Activated CD4-positive, alpha-beta memory T cell treated with anti-CD3 and anti-CD28 coated beads, Interleukin-2, amount 10 ng/mL, durations not matched to agents 7 days and 5 days (primary cell): ENCODE measurements around the gene FOLR2. TPM values are rescaled to one million over a fixed set of nuclear protein-coding genes. Genes with fewer than 3 reads are reported as not detected.
"Not testable (repeated sequence)": the region's sequence is repeated elsewhere in the genome, so short reads cannot be mapped to it uniquely, and the experiment has no call there.

Experiments
- CTCF ChIA-PET: fragments of 350-600 bp; sonication (Branson Sonifier 250); formaldehyde crosslinking; loops from one replicate; lab custom pipeline; 2021; ENCODE audit warnings: antibody characterized with exemption, inconsistent platforms; lab: Charles Lee
- POLR2A ChIA-PET: fragments of 350-600 bp; sonication (Branson Sonifier 250); formaldehyde crosslinking; loops from one replicate; lab custom pipeline; 2021; ENCODE audit warnings: antibody characterized with exemption; lab: Charles Lee
- DNase-seq: peaks from one replicate; pipeline ENCODE4 v3.0.0-alpha.2; 2020
- H3K27ac Mint-ChIP-seq: one replicate; pipeline ENCODE4 v1.8.0; 2021; ENCODE audit warnings: mild to moderate bottlenecking, mixed read lengths
- H3K27me3 Mint-ChIP-seq: one replicate; pipeline ENCODE4 v1.8.0; 2021; ENCODE audit warnings: mixed read lengths
- H3K36me3 Mint-ChIP-seq: one replicate; pipeline ENCODE4 v1.8.0; 2021; ENCODE audit warnings: low read depth, mixed read lengths
- H3K4me1 Mint-ChIP-seq: one replicate; pipeline ENCODE4 v1.8.0; 2021; ENCODE audit warnings: mixed read lengths
- H3K4me3 Mint-ChIP-seq: one replicate; pipeline ENCODE4 v1.8.0; 2021; ENCODE audit warnings: mild to moderate bottlenecking, mixed read lengths
- H3K9me3 Mint-ChIP-seq: one replicate; pipeline ENCODE4 v1.8.0; 2021; ENCODE audit warnings: mixed read lengths
- total RNA-seq, 2 experiments: library from RNA; stranded (reverse); gene quantifications; one replicate each; pipeline ENCODE4 v1.2.3, GENCODE V29; 2021

Gene FOLR2
- total RNA-seq, 2 experiments from 2014 or later: not detected

DNA sequence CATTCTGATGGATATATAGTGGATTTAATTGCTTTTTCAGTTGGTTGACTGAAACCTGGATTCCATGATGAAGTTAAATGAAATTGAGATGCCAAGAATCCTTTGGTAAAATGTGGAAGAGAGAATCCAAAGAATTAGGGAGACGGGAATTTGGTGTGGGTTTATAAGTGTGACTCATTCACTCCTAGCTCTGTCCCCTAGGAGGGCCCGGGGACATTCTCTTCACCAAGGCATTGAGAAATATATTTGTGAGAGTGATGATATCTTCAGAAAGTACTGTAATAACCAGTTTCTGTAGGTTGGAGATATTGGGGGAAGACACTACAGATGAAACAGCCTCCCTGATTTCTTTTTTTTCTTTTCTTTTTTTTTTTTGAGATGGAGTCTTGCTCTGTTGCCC lies 41.0 kb downstream of the FOLR2 start:
- DNase-seq: no peak
- Mint-ChIP-seq H3K4me3 (no peak overlapping the region), H3K27ac (no peak overlapping the region), H3K27me3 (peaks cover 18% of the 10 kb centered on the region), H3K4me1 (peaks cover 4% of the 10 kb centered on the region), H3K36me3 (no peaks in the 10 kb centered on the region), H3K9me3 (no peaks in the 10 kb centered on the region)
- ChIA-PET CTCF (no interaction called here), POLR2A (interaction anchor here (0.7 kb wide), 1 partner anchor 11 kb away, joined by 3 read pairs; no protein-coding TSS in a partner anchor)

DNA sequence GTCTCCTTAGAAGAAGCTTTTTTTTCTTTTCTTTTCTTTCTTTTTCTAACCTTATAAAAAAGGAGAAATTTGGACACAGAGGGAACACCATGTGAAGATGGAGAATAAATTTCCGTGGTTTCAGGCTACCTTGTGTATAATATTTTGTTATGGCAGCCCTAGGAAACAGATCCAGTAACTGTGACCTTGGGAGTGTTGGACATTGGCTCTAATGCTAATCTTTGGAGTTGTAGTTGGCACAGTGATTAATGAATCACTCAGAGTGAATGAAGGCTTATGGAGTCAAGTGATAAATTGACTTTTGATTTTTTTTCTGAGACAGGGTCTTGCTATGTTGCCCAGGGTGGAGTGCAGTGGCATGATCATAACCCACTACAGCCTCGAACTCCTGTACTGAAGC lies 42.9 kb downstream of the FOLR2 start:
- H3K4me1 Mint-ChIP-seq: peaks cover 15% of the 10 kb centered on the region
- H3K9me3 Mint-ChIP-seq: peaks cover 2% of the 10 kb centered on the region
- no peak overlapping the region for H3K27ac Mint-ChIP-seq
- H3K27me3 Mint-ChIP-seq: peaks cover 19% of the 10 kb centered on the region
- no peak for DNase-seq
- no peak overlapping the region for H3K4me3 Mint-ChIP-seq
- POLR2A ChIA-PET: no interaction called here
- H3K36me3 Mint-ChIP-seq: no peaks in the 10 kb centered on the region
- CTCF ChIA-PET: interaction anchor here (0.6 kb wide), 1 partner anchor 124 kb away, joined by 3 read pairs; no protein-coding TSS in a partner anchor

DNA sequence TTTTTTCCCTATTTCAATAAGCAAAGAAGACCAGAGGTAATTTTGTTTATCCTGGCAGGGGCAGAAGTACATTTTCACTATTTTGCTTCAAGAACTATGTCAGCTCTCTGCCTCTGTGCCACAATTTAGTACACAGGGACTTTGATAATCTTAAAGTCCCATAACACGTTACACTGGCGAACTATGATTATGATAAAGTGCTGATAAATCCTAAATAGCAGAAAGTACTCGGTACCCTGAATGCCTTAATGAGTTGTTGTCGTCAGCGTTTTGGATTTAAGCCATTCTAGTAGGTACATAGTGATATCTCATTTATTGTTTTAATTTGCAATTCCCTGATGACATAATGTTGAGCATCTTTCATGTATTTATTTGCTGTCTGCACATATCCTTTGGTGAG lies 44.0 kb downstream of the FOLR2 start:
- peaks cover 16% of the 10 kb centered on the region for H3K27me3 Mint-ChIP-seq
- ChIA-PET POLR2A (no interaction called here), CTCF (no interaction called here)
- H3K9me3 Mint-ChIP-seq: peaks cover 2% of the 10 kb centered on the region
- H3K27ac Mint-ChIP-seq: no peak overlapping the region
- no peak overlapping the region for H3K4me3 Mint-ChIP-seq
- H3K36me3 Mint-ChIP-seq: no peaks in the 10 kb centered on the region
- no peak for DNase-seq
- H3K4me1 Mint-ChIP-seq: peaks cover 15% of the 10 kb centered on the region

DNA sequence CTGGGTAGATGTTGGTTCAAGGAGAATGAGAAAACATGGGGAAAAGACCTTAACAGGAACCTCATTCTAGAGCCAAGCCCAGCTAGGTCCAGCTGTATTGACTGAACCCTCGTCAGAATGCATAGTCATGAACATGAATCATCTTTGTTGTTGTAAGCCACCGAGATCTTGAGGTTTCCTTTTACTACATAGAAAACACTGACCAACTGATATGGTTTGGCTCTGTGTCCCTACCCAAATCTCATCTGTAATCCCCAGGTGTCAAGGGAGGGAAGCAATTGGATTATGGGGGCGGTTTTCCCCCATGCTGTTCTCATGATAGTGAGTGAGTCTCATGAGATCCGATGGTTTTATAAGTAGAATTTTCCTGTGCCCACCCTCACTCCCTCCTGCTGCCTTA lies 46.8 kb downstream of the FOLR2 start:
- no peak overlapping the region for H3K27ac Mint-ChIP-seq
- H3K4me1 Mint-ChIP-seq: peaks cover 20% of the 10 kb centered on the region
- peaks cover 2% of the 10 kb centered on the region for H3K9me3 Mint-ChIP-seq
- CTCF ChIA-PET: no interaction called here
- POLR2A ChIA-PET: no interaction called here
- DNase-seq: no peak
- H3K4me3 Mint-ChIP-seq: no peak overlapping the region
- H3K27me3 Mint-ChIP-seq: peaks cover 22% of the 10 kb centered on the region
- H3K36me3 Mint-ChIP-seq: no peaks in the 10 kb centered on the region

DNA sequence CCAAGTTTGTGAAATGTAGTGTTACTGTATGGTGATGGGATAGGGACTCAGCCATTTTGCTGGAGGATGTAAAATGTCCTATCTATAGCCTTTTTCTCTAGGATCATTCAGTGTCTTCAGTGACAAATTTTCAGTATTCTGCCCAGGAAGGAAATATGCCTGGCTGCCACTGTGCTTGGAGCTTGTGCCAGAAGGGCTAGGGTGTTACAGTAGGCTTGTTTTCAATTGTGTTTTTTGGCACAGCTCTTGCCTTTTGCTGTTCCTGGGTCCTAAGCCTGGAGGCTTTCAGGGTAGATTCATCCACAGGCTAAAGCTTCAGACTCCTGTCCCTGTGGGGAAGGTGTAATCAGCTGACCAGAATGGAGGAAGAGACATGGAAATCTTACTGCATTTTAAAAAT lies 49.4 kb downstream of the FOLR2 start:
- Mint-ChIP-seq H3K9me3 (peaks cover 2% of the 10 kb centered on the region), H3K36me3 (no peaks in the 10 kb centered on the region), H3K27me3 (peaks cover 22% of the 10 kb centered on the region), H3K27ac (no peak overlapping the region), H3K4me1 (peaks cover 34% of the 10 kb centered on the region), H3K4me3 (no peak overlapping the region)
- DNase-seq: no peak
- ChIA-PET POLR2A (no interaction called here), CTCF (interaction anchor here (1.0 kb wide), 1 partner anchor 27 kb away, joined by 4 read pairs; no protein-coding TSS in a partner anchor)

DNA sequence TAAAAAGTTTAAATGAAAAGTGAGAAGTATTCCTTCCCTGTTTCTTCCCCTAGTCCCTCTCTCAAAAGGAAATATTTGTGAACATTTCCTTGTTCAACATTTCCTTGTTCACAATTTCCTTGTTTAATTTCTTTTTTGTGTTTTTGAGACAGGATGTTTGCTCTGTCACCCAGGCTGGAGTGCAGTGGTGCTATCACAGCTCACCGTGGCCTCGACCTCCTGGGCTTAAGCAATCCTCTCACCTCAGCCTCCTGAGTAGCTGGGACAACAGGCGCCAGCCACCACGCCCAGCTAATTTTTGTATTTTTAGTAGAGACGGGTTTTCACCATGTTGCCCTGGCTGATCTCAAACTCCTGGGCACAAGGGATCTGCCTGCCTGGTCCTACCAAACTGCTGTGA lies 50.4 kb downstream of the FOLR2 start:
- not testable (repeated sequence) for H3K9me3 Mint-ChIP-seq, DNase-seq, H3K27ac Mint-ChIP-seq, H3K4me3 Mint-ChIP-seq, H3K36me3 Mint-ChIP-seq
- POLR2A ChIA-PET: interaction anchor here (0.7 kb wide), 1 partner anchor 26 kb away, joined by 3 read pairs; no protein-coding TSS in a partner anchor
- H3K27me3 Mint-ChIP-seq: peaks cover 23% of the 10 kb centered on the region
- H3K4me1 Mint-ChIP-seq: peaks cover 34% of the 10 kb centered on the region
- CTCF ChIA-PET: interaction anchor here (1.2 kb wide), 1 partner anchor 10 kb away, joined by 4 read pairs; no protein-coding TSS in a partner anchor

DNA sequence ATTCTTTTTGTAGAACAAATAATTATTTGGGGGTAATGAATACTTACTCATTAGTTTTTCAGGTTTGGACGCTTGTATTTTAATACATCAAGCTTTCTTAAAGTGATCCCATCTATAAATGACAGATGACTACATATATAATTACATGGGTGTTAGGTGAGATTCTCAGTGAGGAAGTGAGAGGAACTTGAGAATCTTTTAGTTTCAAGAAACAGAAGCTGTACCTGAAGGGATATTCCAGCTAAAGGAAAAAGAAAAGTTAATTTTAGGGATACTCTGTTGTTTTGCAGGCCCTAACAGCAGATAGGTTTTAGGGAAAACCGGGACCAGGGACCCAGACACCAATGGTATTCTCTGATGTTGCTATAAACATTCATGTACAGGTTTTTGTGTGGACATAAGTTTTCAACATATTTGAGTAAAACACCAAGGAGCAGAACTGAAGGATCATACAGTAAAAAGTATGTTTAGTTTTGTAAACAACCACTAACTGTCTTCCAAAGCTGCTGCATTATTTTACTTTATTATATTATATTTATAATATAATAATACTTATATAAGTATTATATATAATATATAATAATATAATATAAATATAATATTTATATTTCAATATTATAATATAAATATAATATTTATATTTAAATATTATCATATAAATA lies 51.5 kb downstream of the FOLR2 start:
- no peaks in the 10 kb centered on the region for H3K36me3 Mint-ChIP-seq
- H3K27me3 Mint-ChIP-seq: peaks cover 21% of the 10 kb centered on the region
- H3K4me1 Mint-ChIP-seq: peaks cover 26% of the 10 kb centered on the region
- no peak overlapping the region for H3K27ac Mint-ChIP-seq
- ChIA-PET POLR2A (interaction anchor here (0.7 kb wide), 1 partner anchor 37 kb away, joined by 3 read pairs; no protein-coding TSS in a partner anchor), CTCF (interaction anchor here (1.2 to 1.5 kb wide), 3 partner anchors 12 to 203 kb away, joined by 3 to 6 read pairs (median 4); no protein-coding TSS in a partner anchor)
- no peak overlapping the region for H3K4me3 Mint-ChIP-seq
- no peak for DNase-seq
- peaks cover 2% of the 10 kb centered on the region for H3K9me3 Mint-ChIP-seq

Other genes with a start within 250 kb of the FOLR2 start
- 10 to 100 TPM; 12.4 to 14.0 TPM for gene IL18BP, start 217.9 kb upstream of the FOLR2 start, total RNA-seq
- 100 to 1,000 TPM; 200 to 201 TPM for gene NUMA1, start 136.3 kb upstream of the FOLR2 start, total RNA-seq
- 1 to 10 TPM; 5.9 to 7.1 TPM for gene LRRC51, start 135.9 kb upstream of the FOLR2 start, total RNA-seq
- 10 to 100 TPM; 72.7 to 76.9 TPM for gene LAMTOR1, start 113.5 kb upstream of the FOLR2 start, total RNA-seq
- not detected for gene TOMT, start 110.9 kb upstream of the FOLR2 start, total RNA-seq
- 10 to 100 TPM; 53.0 to 58.7 TPM for gene ANAPC15, start 104.1 kb upstream of the FOLR2 start, total RNA-seq
- not detected for gene FOLR3, start 81.1 kb upstream of the FOLR2 start, total RNA-seq
- not detected for gene FOLR1, start 24.7 kb upstream of the FOLR2 start, total RNA-seq
- gene INPPL1, start 8.0 kb downstream of the FOLR2 start, total RNA-seq: 100 to 1,000 TPM; 138 to 153 TPM
- gene PHOX2A, start 27.4 kb downstream of the FOLR2 start, total RNA-seq: not detected
- gene CLPB, start 217.7 kb downstream of the FOLR2 start, total RNA-seq: 10 to 100 TPM; 17.8 to 18.4 TPM